Measurements from ENCODE around the gene FBXW11. TPM values are rescaled to one million over a fixed set of nuclear protein-coding genes. Genes with fewer than 3 reads are reported as not detected.
"Not testable (repeated sequence)": the region's sequence is repeated elsewhere in the genome, so short reads cannot be mapped to it uniquely, and the experiment has no call there.

The FBXW11 gene
- total RNA-seq, 1 donor = 40.0 TPM

DNA sequence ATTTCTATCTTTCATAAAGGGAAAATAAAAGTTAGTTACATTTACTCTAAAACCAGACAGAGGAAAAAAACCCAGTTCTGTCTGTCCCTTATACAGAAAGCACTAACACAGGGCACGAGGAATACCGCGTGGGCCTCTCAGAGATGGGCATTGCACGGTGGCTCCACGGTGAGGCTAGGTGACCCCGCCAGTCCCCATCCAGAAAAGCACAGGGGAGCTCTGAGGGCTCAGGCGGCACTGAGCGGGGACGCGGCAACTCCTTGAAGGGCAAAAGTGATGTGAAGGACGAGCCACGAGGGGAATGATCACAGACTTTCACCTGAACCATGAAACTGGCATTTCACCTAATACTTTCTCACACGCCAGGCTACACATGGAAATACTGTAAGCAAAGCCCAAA lies 35.7 kb upstream of the FBXW11 start:
- no peaks in the 10 kb centered on the region for H3K27me3 ChIP-seq (ENCODE audit: insufficient read depth, low read length)
- H3K9me3 ChIP-seq (ENCODE audit: low read depth, low read length) = no peaks in the 10 kb centered on the region
- no peaks in the 10 kb centered on the region for H3K4me1 ChIP-seq (ENCODE audit: insufficient read depth, low read length)
- no peak overlapping the region for H3K4me3 ChIP-seq (ENCODE audit: low read length)

GRCh38 chr5:172038167-172038566 lies 31.7 kb upstream of the FBXW11 start:
- H3K9me3 ChIP-seq (ENCODE audit: low read depth, low read length) = no peaks in the 10 kb centered on the region
- no peak overlapping the region for H3K4me3 ChIP-seq (ENCODE audit: low read length)
- no peaks in the 10 kb centered on the region for H3K27me3 ChIP-seq (ENCODE audit: insufficient read depth, low read length)
- peaks cover 6% of the 10 kb centered on the region for H3K4me1 ChIP-seq (ENCODE audit: insufficient read depth, low read length)

GRCh38 chr5:172035049-172035448 lies 28.6 kb upstream of the FBXW11 start:
- Histone ChIP-seq H3K4me3 (ENCODE audit: low read length) (no peak overlapping the region), H3K9me3 (ENCODE audit: low read depth, low read length) (no peaks in the 10 kb centered on the region), H3K4me1 (ENCODE audit: insufficient read depth, low read length) (peaks cover 6% of the 10 kb centered on the region), H3K27me3 (ENCODE audit: insufficient read depth, low read length) (no peaks in the 10 kb centered on the region)

GRCh38 chr5:172031894-172032461 lies 25.5 kb upstream of the FBXW11 start:
- H3K9me3 ChIP-seq (ENCODE audit: low read depth, low read length) = no peaks in the 10 kb centered on the region
- peaks cover 6% of the 10 kb centered on the region for H3K4me1 ChIP-seq (ENCODE audit: insufficient read depth, low read length)
- no peaks in the 10 kb centered on the region for H3K27me3 ChIP-seq (ENCODE audit: insufficient read depth, low read length)
- H3K4me3 ChIP-seq (ENCODE audit: low read length) = no peak overlapping the region

DNA sequence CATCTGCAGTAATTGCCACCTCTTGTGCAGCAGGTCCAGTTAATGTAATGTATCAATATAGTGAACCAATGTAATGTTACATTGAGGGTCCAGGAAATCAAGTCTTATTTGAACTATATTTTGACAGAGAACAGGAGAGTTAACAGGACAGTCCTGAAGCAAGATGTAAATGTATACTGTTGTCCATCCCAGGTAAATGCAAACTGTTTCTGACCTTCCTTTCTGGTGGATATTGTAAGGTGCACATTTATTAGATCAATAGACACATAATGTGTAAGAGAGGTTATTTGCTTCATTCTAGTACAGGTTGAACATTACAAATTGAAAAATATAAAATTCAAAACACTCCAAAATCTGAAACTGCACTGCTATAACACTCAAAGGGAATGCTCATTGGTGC lies 23.4 kb upstream of the FBXW11 start:
- H3K27me3 ChIP-seq (ENCODE audit: insufficient read depth, low read length) = no peaks in the 10 kb centered on the region
- peaks cover under 1% of the 10 kb centered on the region for H3K4me1 ChIP-seq (ENCODE audit: insufficient read depth, low read length)
- no peak overlapping the region for H3K4me3 ChIP-seq (ENCODE audit: low read length)
- no peaks in the 10 kb centered on the region for H3K9me3 ChIP-seq (ENCODE audit: low read depth, low read length)

DNA sequence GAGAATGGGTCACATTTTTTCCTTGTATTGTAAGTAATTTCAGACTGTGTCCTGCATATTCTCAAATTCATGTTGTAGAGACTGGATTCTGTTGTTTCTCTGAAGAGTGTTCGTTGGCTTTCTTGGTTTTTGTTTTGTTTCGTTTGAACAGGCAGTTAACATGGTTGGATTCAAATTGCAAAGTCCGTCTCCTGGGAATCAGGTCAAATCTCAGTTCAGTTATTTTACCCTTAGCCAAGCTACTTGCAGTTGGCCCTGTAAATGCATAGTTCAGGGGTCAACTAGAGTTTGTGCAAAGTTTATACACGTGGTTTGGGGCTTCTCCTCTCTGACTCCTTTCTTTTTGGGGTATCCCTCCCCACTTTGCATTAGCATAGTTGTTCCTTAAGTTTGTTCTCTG lies 21.7 kb upstream of the FBXW11 start:
- H3K4me1 ChIP-seq (ENCODE audit: insufficient read depth, low read length) = no peaks in the 10 kb centered on the region
- H3K27me3 ChIP-seq (ENCODE audit: insufficient read depth, low read length) = no peaks in the 10 kb centered on the region
- no peaks in the 10 kb centered on the region for H3K9me3 ChIP-seq (ENCODE audit: low read depth, low read length)
- H3K4me3 ChIP-seq (ENCODE audit: low read length) = no peak overlapping the region

GRCh38 chr5:172020110-172020786 lies 13.8 kb upstream of the FBXW11 start:
- not testable (repeated sequence) for H3K4me1 ChIP-seq (ENCODE audit: insufficient read depth, low read length); H3K4me3 ChIP-seq (ENCODE audit: low read length); H3K27me3 ChIP-seq (ENCODE audit: insufficient read depth, low read length)

GRCh38 chr5:172015346-172015745 lies 8.9 kb upstream of the FBXW11 start:
- Histone ChIP-seq H3K27me3 (ENCODE audit: insufficient read depth, low read length) (no peaks in the 10 kb centered on the region), H3K9me3 (ENCODE audit: low read depth, low read length) (no peaks in the 10 kb centered on the region), H3K4me3 (ENCODE audit: low read length) (no peak overlapping the region), H3K4me1 (ENCODE audit: insufficient read depth, low read length) (no peaks in the 10 kb centered on the region)

More at GRCh38 chr5:172020110-172020786, 13.8 kb upstream of the FBXW11 start:
- not testable (repeated sequence) for H3K9me3 ChIP-seq (ENCODE audit: low read depth, low read length)

- Histone ChIP-seq H3K4me1 (ENCODE audit: insufficient read depth, low read length) (peaks cover 15% of the 10 kb centered on the region), H3K27me3 (ENCODE audit: insufficient read depth, low read length) (no peaks in the 10 kb centered on the region), H3K9me3 (ENCODE audit: low read depth, low read length) (no peaks in the 10 kb centered on the region), H3K4me3 (ENCODE audit: low read length) (no peak overlapping the region)
These were observed 3.8 kb upstream of the FBXW11 start for GRCh38 chr5:172010278-172010677.

DNA sequence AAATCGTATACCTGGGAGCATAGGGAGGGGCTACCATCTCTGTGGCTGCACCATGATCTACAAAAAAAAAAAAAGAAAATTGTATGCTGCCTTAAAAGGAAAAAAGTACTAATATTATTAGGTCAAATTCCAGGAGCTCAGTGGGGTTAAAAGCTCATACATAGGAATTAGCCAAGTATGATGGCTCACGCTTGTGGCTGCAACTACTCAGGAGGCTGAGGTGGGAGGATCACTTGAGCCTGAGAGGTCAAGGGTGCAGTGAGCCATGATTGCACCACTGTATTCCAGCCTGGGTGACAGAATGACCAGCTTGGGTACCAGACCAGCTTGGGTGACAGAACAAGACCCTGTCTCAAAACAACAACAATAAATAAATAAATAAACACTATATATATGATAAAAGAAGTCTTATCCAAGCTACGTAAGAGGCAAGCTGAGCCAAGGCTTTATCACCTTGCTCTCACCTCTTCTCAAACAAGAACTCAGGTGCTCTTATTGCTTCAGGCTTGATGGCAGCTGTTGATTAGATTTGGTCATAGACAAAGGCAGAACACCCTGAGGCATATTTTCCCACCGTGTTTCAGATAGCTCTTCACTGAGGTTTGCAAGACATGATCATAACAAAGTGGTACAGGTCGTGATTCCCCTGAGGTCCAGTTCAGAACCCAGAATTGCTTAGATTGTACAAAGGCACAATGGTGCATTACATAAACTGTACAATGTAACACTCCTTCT lies 3.3 kb upstream of the FBXW11 start:
- Histone ChIP-seq H3K4me1 (ENCODE audit: insufficient read depth, low read length) (peaks cover 21% of the 10 kb centered on the region), H3K27me3 (ENCODE audit: insufficient read depth, low read length) (no peaks in the 10 kb centered on the region), H3K4me3 (ENCODE audit: low read length) (no peak overlapping the region), H3K9me3 (ENCODE audit: low read depth, low read length) (no peaks in the 10 kb centered on the region)

- Histone ChIP-seq H3K27me3 (ENCODE audit: insufficient read depth, low read length) (no peaks in the 10 kb centered on the region), H3K4me3 (ENCODE audit: low read length) (no peak overlapping the region), H3K9me3 (ENCODE audit: low read depth, low read length) (no peaks in the 10 kb centered on the region), H3K4me1 (ENCODE audit: insufficient read depth, low read length) (peaks cover 24% of the 10 kb centered on the region)
These were observed 2.3 kb upstream of the FBXW11 start for GRCh38 chr5:172008689-172009141.

DNA sequence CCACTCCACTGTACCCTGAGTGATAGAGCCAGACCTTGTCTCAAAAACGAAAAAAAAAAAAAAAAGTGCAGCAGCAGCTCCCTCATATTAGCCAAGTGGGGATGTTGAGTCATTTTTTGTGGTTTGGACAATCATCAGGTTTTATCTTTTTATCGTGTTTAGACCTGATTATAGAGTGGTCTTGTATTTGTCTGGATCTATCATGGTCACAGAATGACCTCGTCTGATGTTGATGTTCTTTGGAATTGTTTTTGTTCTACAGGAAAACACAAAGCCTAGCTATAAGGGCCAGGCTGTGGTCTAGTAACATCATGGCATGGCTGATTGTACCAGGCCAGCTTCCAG lies 1.6 kb upstream of the FBXW11 start:
- no peaks in the 10 kb centered on the region for H3K27me3 ChIP-seq (ENCODE audit: insufficient read depth, low read length)
- no peak overlapping the region for H3K4me3 ChIP-seq (ENCODE audit: low read length)
- H3K4me1 ChIP-seq (ENCODE audit: insufficient read depth, low read length) = peaks cover 29% of the 10 kb centered on the region
- no peaks in the 10 kb centered on the region for H3K9me3 ChIP-seq (ENCODE audit: low read depth, low read length)

GRCh38 chr5:172007175-172008110 lies 1.0 kb upstream of the FBXW11 start:
- H3K27me3 ChIP-seq (ENCODE audit: insufficient read depth, low read length) = no peaks in the 10 kb centered on the region
- H3K4me3 ChIP-seq (ENCODE audit: low read length) = peak overlapping the region; percentile 82
- peaks cover 35% of the 10 kb centered on the region for H3K4me1 ChIP-seq (ENCODE audit: insufficient read depth, low read length)
- no peaks in the 10 kb centered on the region for H3K9me3 ChIP-seq (ENCODE audit: low read depth, low read length)

DNA sequence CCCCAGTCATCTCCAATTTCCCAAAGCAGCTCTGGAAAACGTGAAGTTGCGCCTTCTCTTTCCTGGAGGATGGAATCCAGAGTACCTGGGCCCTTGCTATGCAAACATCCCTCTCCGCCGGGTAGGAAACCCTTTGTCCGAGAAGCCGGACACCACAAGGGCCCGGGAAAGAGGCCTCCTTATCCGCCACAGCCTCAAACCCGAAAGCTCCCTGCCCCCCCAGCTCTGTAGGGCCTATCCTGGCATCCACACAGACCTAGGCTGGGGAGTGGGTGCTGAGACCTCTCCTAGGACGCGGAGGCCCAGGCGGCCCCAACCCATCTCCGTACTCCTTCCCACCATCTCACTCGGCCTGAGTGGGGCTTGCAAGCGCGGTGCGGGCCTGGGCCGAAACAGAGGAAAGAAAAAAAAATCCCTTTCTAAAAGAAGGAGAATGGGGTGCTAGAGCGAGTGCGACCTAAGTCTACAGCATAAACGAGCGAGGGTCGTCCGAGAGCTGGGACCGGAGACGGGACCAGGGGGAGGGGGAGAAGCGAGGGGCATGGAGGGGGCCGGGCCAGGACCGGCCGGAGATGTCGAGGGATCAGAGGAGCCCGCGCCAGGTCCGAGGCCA lies 624 bp downstream of the FBXW11 start:
- Histone ChIP-seq H3K4me3 (ENCODE audit: low read length) (peak overlapping the region; percentile 82), H3K4me1 (ENCODE audit: insufficient read depth, low read length) (peaks cover 46% of the 10 kb centered on the region), H3K27me3 (ENCODE audit: insufficient read depth, low read length) (no peaks in the 10 kb centered on the region), H3K9me3 (ENCODE audit: low read depth, low read length) (no peaks in the 10 kb centered on the region)

Data from mononuclear cell (primary cell).